Measurements from ENCODE around the gene DECR2. TPM values are rescaled to one million over a fixed set of nuclear protein-coding genes. Genes with fewer than 3 reads are reported as not detected.
A peak's percentile ranks its signal among the peaks of the same experiment; 100 is the strongest.

The DECR2 gene
- total and polyA plus RNA-seq, 2 donors: 4.5 to 14.2 TPM

- Histone ChIP-seq H3K27ac (ENCODE audit: low read depth in 1 of 2, low read length in 1 of 2) (no peak overlapping the region), H3K4me1 (ENCODE audit: control insufficient read depth in 2 of 2, insufficient read depth in 2 of 2, low read length in 2 of 2) (peaks cover 4 to 23% of the 10 kb centered on the region in 2 donors), H3K4me3 (ENCODE audit: low read length in 2 of 2) (peak overlapping the region; percentile 37 to 71), H3K36me3 (ENCODE audit: control insufficient read depth in 2 of 2, insufficient read depth in 2 of 2, low read length in 1 of 2) (peaks cover 0 to 4% of the 10 kb centered on the region in 2 donors), H3K9me3 (ENCODE audit: control insufficient read depth in 2 of 2, insufficient read depth in 1 of 2, low read length in 1 of 2) (peaks cover 0 to 6% of the 10 kb centered on the region in 2 donors), H3K27me3 (ENCODE audit: control insufficient read depth in 2 of 2, insufficient read depth in 1 of 2, low read length in 1 of 2) (peaks cover 0 to 15% of the 10 kb centered on the region in 2 donors)
- DNase-seq (ENCODE audit: low read depth in 6 of 9, low spot score in 9 of 9): peak in 1 of 9 donors; percentile 31
- WGBS: 2% methylated on average over 22 of the region's 22 CpGs
Measured at GRCh38 chr16:396605-397004, 5.1 kb upstream of the DECR2 start.

- peak in 1 of 9 donors; percentile 41 for DNase-seq (ENCODE audit: low read depth in 6 of 9, low spot score in 9 of 9)
- H3K9me3 ChIP-seq (ENCODE audit: control insufficient read depth in 2 of 2, insufficient read depth in 1 of 2, low read length in 1 of 2): no peaks in the 10 kb centered on the region
- peak within 1 kb of the TSS; percentile 37 to 71 for H3K4me3 ChIP-seq (ENCODE audit: low read length in 2 of 2)
- peaks cover 0 to 15% of the 10 kb centered on the region in 2 donors for H3K27me3 ChIP-seq (ENCODE audit: control insufficient read depth in 2 of 2, insufficient read depth in 1 of 2, low read length in 1 of 2)
- under 1% methylated on average over 75 of the region's 75 CpGs for WGBS
- peaks cover 4 to 24% of the 10 kb centered on the region in 2 donors for H3K4me1 ChIP-seq (ENCODE audit: control insufficient read depth in 2 of 2, insufficient read depth in 2 of 2, low read length in 2 of 2)
- H3K27ac ChIP-seq (ENCODE audit: low read depth in 1 of 2, low read length in 1 of 2): peak within 1 kb of the TSS; percentile 26 to 52
- peaks cover 0 to 4% of the 10 kb centered on the region in 2 donors for H3K36me3 ChIP-seq (ENCODE audit: control insufficient read depth in 2 of 2, insufficient read depth in 2 of 2, low read length in 1 of 2)
Measured at GRCh38 chr16:397135-397661, 4.5 kb upstream of the DECR2 start, which contains the start of gene NME4. TSS of gene NME4 (plus strand) at chr16:397199. CDS start at chr16:397223, 24 bp downstream.

GRCh38 chr16:397736-398332 lies 3.9 kb upstream of the DECR2 start:
- WGBS: 71% methylated on average over 29 of the region's 29 CpGs
- Histone ChIP-seq H3K9me3 (ENCODE audit: control insufficient read depth in 2 of 2, insufficient read depth in 1 of 2, low read length in 1 of 2) (no peaks in the 10 kb centered on the region), H3K27me3 (ENCODE audit: control insufficient read depth in 2 of 2, insufficient read depth in 1 of 2, low read length in 1 of 2) (peaks cover 0 to 15% of the 10 kb centered on the region in 2 donors), H3K36me3 (ENCODE audit: control insufficient read depth in 2 of 2, insufficient read depth in 2 of 2, low read length in 1 of 2) (peaks cover 0 to 4% of the 10 kb centered on the region in 2 donors), H3K4me1 (ENCODE audit: control insufficient read depth in 2 of 2, insufficient read depth in 2 of 2, low read length in 2 of 2) (peaks cover 4 to 27% of the 10 kb centered on the region in 2 donors), H3K4me3 (ENCODE audit: low read length in 2 of 2) (no peak overlapping the region), H3K27ac (ENCODE audit: low read depth in 1 of 2, low read length in 1 of 2) (peak overlapping the region; percentile 26 to 43)
- DNase-seq (ENCODE audit: low read depth in 6 of 9, low spot score in 9 of 9): no peak

- DNase-seq (ENCODE audit: low read depth in 6 of 9, low spot score in 9 of 9): no peak
- peaks cover 0 to 15% of the 10 kb centered on the region in 2 donors for H3K27me3 ChIP-seq (ENCODE audit: control insufficient read depth in 2 of 2, insufficient read depth in 1 of 2, low read length in 1 of 2)
- no peak overlapping the region for H3K4me3 ChIP-seq (ENCODE audit: low read length in 2 of 2)
- peaks cover 0 to 4% of the 10 kb centered on the region in 2 donors for H3K36me3 ChIP-seq (ENCODE audit: control insufficient read depth in 2 of 2, insufficient read depth in 2 of 2, low read length in 1 of 2)
- WGBS: 96% methylated on average over 24 of the region's 24 CpGs
- H3K4me1 ChIP-seq (ENCODE audit: control insufficient read depth in 2 of 2, insufficient read depth in 2 of 2, low read length in 2 of 2): peaks cover 4 to 27% of the 10 kb centered on the region in 2 donors
- H3K27ac ChIP-seq (ENCODE audit: low read depth in 1 of 2, low read length in 1 of 2): no peak overlapping the region
- no peaks in the 10 kb centered on the region for H3K9me3 ChIP-seq (ENCODE audit: control insufficient read depth in 2 of 2, insufficient read depth in 1 of 2, low read length in 1 of 2)
Measured at GRCh38 chr16:398561-399339, 2.9 kb upstream of the DECR2 start.

GRCh38 chr16:399340-400019 lies 2.2 kb upstream of the DECR2 start:
- Histone ChIP-seq H3K27ac (ENCODE audit: low read depth in 1 of 2, low read length in 1 of 2) (no peak overlapping the region), H3K4me1 (ENCODE audit: control insufficient read depth in 2 of 2, insufficient read depth in 2 of 2, low read length in 2 of 2) (peaks cover 4 to 27% of the 10 kb centered on the region in 2 donors), H3K9me3 (ENCODE audit: control insufficient read depth in 2 of 2, insufficient read depth in 1 of 2, low read length in 1 of 2) (no peaks in the 10 kb centered on the region), H3K4me3 (ENCODE audit: low read length in 2 of 2) (no peak overlapping the region), H3K36me3 (ENCODE audit: control insufficient read depth in 2 of 2, insufficient read depth in 2 of 2, low read length in 1 of 2) (peaks cover 0 to 4% of the 10 kb centered on the region in 2 donors), H3K27me3 (ENCODE audit: control insufficient read depth in 2 of 2, insufficient read depth in 1 of 2, low read length in 1 of 2) (peaks cover 0 to 15% of the 10 kb centered on the region in 2 donors)
- no peak for DNase-seq (ENCODE audit: low read depth in 6 of 9, low spot score in 9 of 9)
- WGBS: 92% methylated on average over 22 of the region's 22 CpGs

- H3K36me3 ChIP-seq (ENCODE audit: control insufficient read depth in 2 of 2, insufficient read depth in 2 of 2, low read length in 1 of 2): peaks cover 0 to 4% of the 10 kb centered on the region in 2 donors
- peaks cover 0 to 15% of the 10 kb centered on the region in 2 donors for H3K27me3 ChIP-seq (ENCODE audit: control insufficient read depth in 2 of 2, insufficient read depth in 1 of 2, low read length in 1 of 2)
- H3K4me3 ChIP-seq (ENCODE audit: low read length in 2 of 2): no peak overlapping the region
- H3K9me3 ChIP-seq (ENCODE audit: control insufficient read depth in 2 of 2, insufficient read depth in 1 of 2, low read length in 1 of 2): no peaks in the 10 kb centered on the region
- peak overlapping the region; percentile 20 to 69 for H3K27ac ChIP-seq (ENCODE audit: low read depth in 1 of 2, low read length in 1 of 2)
- DNase-seq (ENCODE audit: low read depth in 6 of 9, low spot score in 9 of 9): no peak
- H3K4me1 ChIP-seq (ENCODE audit: control insufficient read depth in 2 of 2, insufficient read depth in 2 of 2, low read length in 2 of 2): peaks cover 4 to 27% of the 10 kb centered on the region in 2 donors
- 83% methylated on average over 10 of the region's 10 CpGs for WGBS
Measured at GRCh38 chr16:400061-400591, 1.6 kb upstream of the DECR2 start.

GRCh38 chr16:404971-405486 lies 3.3 kb downstream of the DECR2 start:
- H3K4me3 ChIP-seq (ENCODE audit: low read length in 2 of 2): no peak overlapping the region
- no peaks in the 10 kb centered on the region for H3K27me3 ChIP-seq (ENCODE audit: control insufficient read depth in 2 of 2, insufficient read depth in 1 of 2, low read length in 1 of 2)
- no peaks in the 10 kb centered on the region for H3K9me3 ChIP-seq (ENCODE audit: control insufficient read depth in 2 of 2, insufficient read depth in 1 of 2, low read length in 1 of 2)
- peaks cover 4 to 14% of the 10 kb centered on the region in 2 donors for H3K4me1 ChIP-seq (ENCODE audit: control insufficient read depth in 2 of 2, insufficient read depth in 2 of 2, low read length in 2 of 2)
- no peak for DNase-seq (ENCODE audit: low read depth in 6 of 9, low spot score in 9 of 9)
- 96% methylated on average over 12 of the region's 12 CpGs for WGBS
- H3K27ac ChIP-seq (ENCODE audit: low read depth in 1 of 2, low read length in 1 of 2): no peak overlapping the region
- no peaks in the 10 kb centered on the region for H3K36me3 ChIP-seq (ENCODE audit: control insufficient read depth in 2 of 2, insufficient read depth in 2 of 2, low read length in 1 of 2)

GRCh38 chr16:405548-406506 lies 4.1 kb downstream of the DECR2 start:
- Histone ChIP-seq H3K36me3 (ENCODE audit: control insufficient read depth in 2 of 2, insufficient read depth in 2 of 2, low read length in 1 of 2) (no peaks in the 10 kb centered on the region), H3K4me1 (ENCODE audit: control insufficient read depth in 2 of 2, insufficient read depth in 2 of 2, low read length in 2 of 2) (peaks cover 0 to 6% of the 10 kb centered on the region in 2 donors), H3K27me3 (ENCODE audit: control insufficient read depth in 2 of 2, insufficient read depth in 1 of 2, low read length in 1 of 2) (no peaks in the 10 kb centered on the region), H3K9me3 (ENCODE audit: control insufficient read depth in 2 of 2, insufficient read depth in 1 of 2, low read length in 1 of 2) (no peaks in the 10 kb centered on the region), H3K27ac (ENCODE audit: low read depth in 1 of 2, low read length in 1 of 2) (no peak overlapping the region), H3K4me3 (ENCODE audit: low read length in 2 of 2) (no peak overlapping the region)
- WGBS: 96% methylated on average over 27 of the region's 27 CpGs
- DNase-seq (ENCODE audit: low read depth in 6 of 9, low spot score in 9 of 9): no peak

All from thymus (tissue), 11 donors.